ENCODE measurements around the gene EXOC6. TPM values are rescaled to one million over a fixed set of nuclear protein-coding genes. Genes with fewer than 3 reads are reported as not detected.

The EXOC6 gene
- total and polyA plus RNA-seq, 10 of the 15 experiments (the other 5 are each of a cell fraction or from before 2014, with no cell fraction given): 7.6 to 53.8 (median 13.3) TPM

- no peaks in the 10 kb centered on the region for H4K20me1 ChIP-seq (ENCODE audit: control insufficient read depth, insufficient read depth)
- in situ Hi-C loops (cut with MboI): no loop called here
- ChIA-PET POLR2A (no interaction called here), CTCF (interaction anchor here (1.5 to 4.4 kb wide), 4 partner anchors 19 to 294 kb away, joined by 4 to 26 read pairs (median 6); partner anchors contain the start of gene IDE), RAD21 (ENCODE audit: unreplicated experiment) (no interaction called here), SMC1A (ENCODE audit: uncharacterized antibody, unreplicated experiment) (interaction anchor here (1.0 to 1.8 kb wide), 2 partner anchors 18 to 146 kb away, joined by 3 to 4 read pairs; no protein-coding TSS in a partner anchor)
- H3K4me1 ChIP-seq (ENCODE audit: control insufficient read depth, insufficient read depth, low read length): no peaks in the 10 kb centered on the region
- no TSS peak for BruUV-seq (replicated peaks)
- WGBS (ENCODE audit: insufficient coverage, insufficient replicate concordance, low lambda C conversion rate, missing lambda C conversion rate): 77% methylated on average over 3 of the region's 3 CpGs
- H3K9ac ChIP-seq (ENCODE audit: control insufficient read depth, insufficient read depth, low read length): no peak overlapping the region
- FAIRE-seq (no peak), ATAC-seq (no peak), DNase-seq (ENCODE audit: low read depth, low spot score) (no peak)
- no peaks in the 10 kb centered on the region; the same call in 2 of the 3 replicates for H3K9me3 ChIP-seq (replicated peaks; ENCODE audit: control insufficient read depth, insufficient read depth, low read length)
- no peaks in the 10 kb centered on the region for H3K79me2 ChIP-seq (ENCODE audit: control insufficient read depth, insufficient read depth, low read length)
- no peak overlapping the region for H3K4me3 ChIP-seq
- H2AFZ ChIP-seq (ENCODE audit: control insufficient read depth, low read depth, low read length): no peak overlapping the region
- H3K27ac ChIP-seq (ENCODE audit: control insufficient read depth, insufficient read depth): no peak overlapping the region
- H3K4me2 ChIP-seq (ENCODE audit: control insufficient read depth, insufficient read depth): no peak overlapping the region
- no peaks in the 10 kb centered on the region for H3K27me3 ChIP-seq (replicated peaks in 1 of 2; ENCODE audit: control insufficient read depth in 2 of 2, insufficient read depth in 2 of 2, low read length in 1 of 2)
- H3K36me3 ChIP-seq (ENCODE audit: control insufficient read depth in 2 of 2, insufficient read depth in 2 of 2, low read length in 1 of 2): no peaks in the 10 kb centered on the region
- intact Hi-C loops (cut with micrococcal nuclease; ENCODE audit: unreplicated experiment): no loop called here
- TF ChIP-seq MEF2A (IDR thresholded peaks at IDR 0.05; ENCODE audit: insufficient read depth, low read depth, low read length) (no peak), FOS (IDR thresholded peaks at IDR 0.05; ENCODE audit: borderline replicate concordance, extremely low read depth, insufficient read length) (no peak), USF2 (IDR thresholded peaks at IDR 0.05; ENCODE audit: borderline replicate concordance, low read depth, low read length) (no peak), ZNF384 (IDR thresholded peaks at IDR 0.05; ENCODE audit: borderline replicate concordance, low read depth, low read length) (no peak), DPF2 (IDR thresholded peaks at IDR 0.05) (no peak), BHLHE40 (IDR thresholded peaks at IDR 0.05; ENCODE audit: borderline replicate concordance in 1 of 2, low read depth in 2 of 2, low read length in 1 of 2) (no peak), SPI1 (IDR thresholded peaks at IDR 0.05; ENCODE audit: borderline replicate concordance, insufficient read depth, low read depth, low read length) (no peak), SREBF2 (IDR thresholded peaks at IDR 0.05; ENCODE audit: low read length) (no peak), RAD51 (IDR thresholded peaks at IDR 0.05) (no peak), IRF3 (IDR thresholded peaks at IDR 0.05) (no peak), CREB1 (IDR thresholded peaks at IDR 0.05; ENCODE audit: low read depth) (no peak), ATF2 (IDR thresholded peaks at IDR 0.05; ENCODE audit: low read length) (no peak), SRF (IDR thresholded peaks at IDR 0.05; ENCODE audit: low read depth in 2 of 2, low read length in 2 of 2) (no peak), KDM1A (IDR thresholded peaks at IDR 0.05; ENCODE audit: borderline replicate concordance) (no peak), KLF5 (IDR thresholded peaks at IDR 0.05; ENCODE audit: partially characterized antibody) (no peak), PRDM15 (CRISPR knock-in tag; IDR thresholded peaks at IDR 0.05) (no peak), FOXM1 (IDR thresholded peaks at IDR 0.05; ENCODE audit: low read depth, low read length) (no peak)
Observed at GRCh38 chr10:92867235-92867634, 18.9 kb downstream of the EXOC6 start.
